HEK293T (cell line): ENCODE results near the gene PTX4.

Source experiments
- CTCF ChIA-PET: fragments of 350-600 bp; formaldehyde crosslinking; extraction: SDS; loops from one replicate; lab custom pipeline; 2021; ENCODE audit warnings: antibody characterized with exemption, inconsistent platforms; lab: Yijun Ruan, JAX
- POLR2A ChIA-PET: fragments of 350-600 bp; formaldehyde crosslinking; extraction: SDS; loops from one replicate; lab custom pipeline; 2020; ENCODE audit warnings: antibody characterized with exemption, inconsistent platforms; lab: Yijun Ruan, JAX
- DNase-seq: peaks from one replicate; pipeline ENCODE4 v3.0.0; 2012; ENCODE audit warnings: mixed read lengths; ENCODE audit errors: extremely low spot score
- ARNT ChIP-seq: fragments of 450-650 bp; IDR thresholded peaks from 2 replicates; pipeline ENCODE4 v1.6.1; 2017; ENCODE audit warnings: mild to moderate bottlenecking
- BHLHE40 ChIP-seq: fragments of 450-650 bp; IDR thresholded peaks from 2 replicates; pipeline ENCODE4 v1.6.1; 2016; ENCODE audit warnings: mild to moderate bottlenecking, moderate library complexity, borderline replicate concordance
- CTBP1 ChIP-seq: fragments of 450-650 bp; IDR thresholded peaks from 2 replicates; pipeline ENCODE4 v1.6.1; 2016; ENCODE audit warnings: borderline replicate concordance
- ELF4 ChIP-seq: fragments of 450-650 bp; IDR thresholded peaks from 2 replicates; pipeline ENCODE4 v1.6.1; 2017; ENCODE audit warnings: antibody characterized with exemption
- FOXA1 ChIP-seq: fragments of 450-650 bp; IDR thresholded peaks from 2 replicates; pipeline ENCODE4 v1.6.1; 2016; ENCODE audit warnings: mild to moderate bottlenecking
- FOXK2 ChIP-seq: fragments of 450-650 bp; IDR thresholded peaks from 2 replicates; pipeline ENCODE4 v1.6.1; 2016; ENCODE audit warnings: mild to moderate bottlenecking
- FOXM1 ChIP-seq: fragments of 450-650 bp; IDR thresholded peaks from 2 replicates; pipeline ENCODE4 v1.6.1; 2017; ENCODE audit warnings: mild to moderate bottlenecking, borderline replicate concordance
- HDGF ChIP-seq: fragments of 450-650 bp; IDR thresholded peaks from 2 replicates; pipeline ENCODE4 v1.6.1; 2017; ENCODE audit warnings: antibody characterized with exemption, borderline replicate concordance
- L3MBTL2 ChIP-seq: fragments of 450-650 bp; conservative IDR thresholded peaks from 2 replicates; pipeline ENCODE4 v1.6.1; 2016; ENCODE audit warnings: mild to moderate bottlenecking
- LEF1 ChIP-seq: fragments of 450-650 bp; IDR thresholded peaks from 2 replicates; pipeline ENCODE4 v1.6.1; 2017; ENCODE audit warnings: mild to moderate bottlenecking, borderline replicate concordance
- NFRKB ChIP-seq: fragments of 450-650 bp; IDR thresholded peaks from 2 replicates; pipeline ENCODE4 v1.6.1; 2016; ENCODE audit warnings: mild to moderate bottlenecking, moderate library complexity
- PKNOX1 ChIP-seq: fragments of 450-650 bp; IDR thresholded peaks from 2 replicates; pipeline ENCODE4 v1.6.1; 2016
- SP1 ChIP-seq: fragments of 450-650 bp; IDR thresholded peaks from 2 replicates; pipeline ENCODE4 v1.6.1; 2017
- SUZ12 ChIP-seq: fragments of 450-650 bp; IDR thresholded peaks from 2 replicates; pipeline ENCODE4 v1.6.1; 2016; ENCODE audit warnings: mild to moderate bottlenecking
- TARDBP ChIP-seq: fragments of 450-650 bp; IDR thresholded peaks from 2 replicates; pipeline ENCODE4 v1.6.1; 2016
- ZNF384 ChIP-seq: fragments of 450-650 bp; IDR thresholded peaks from 2 replicates; pipeline ENCODE4 v1.6.1; 2016

PTX4 gene

GRCh38 chr16:1437606-1438005 lies 51.1 kb downstream of the PTX4 start:
- ChIA-PET POLR2A (interaction anchor here (2.1 kb wide), 1 partner anchor 17 kb away, joined by 8 read pairs; the partner anchor contains the start of gene UQCC4), CTCF (no interaction called here)
- no peak for DNase-seq
- TF ChIP-seq PKNOX1 = no peak
- no peak for TF ChIP-seq TARDBP
- no peak for TF ChIP-seq FOXA1
- no peak for TF ChIP-seq BHLHE40
- TF ChIP-seq FOXK2 = no peak
- no peak for TF ChIP-seq LEF1
- no peak for TF ChIP-seq ZNF384
- no peak for TF ChIP-seq CTBP1
- TF ChIP-seq NFRKB = no peak
- no peak for TF ChIP-seq L3MBTL2
- TF ChIP-seq SUZ12 = no peak
- TF ChIP-seq FOXM1 = no peak
- no peak for TF ChIP-seq ARNT
- TF ChIP-seq SP1 = no peak
- TF ChIP-seq ELF4 = no peak
- no peak for TF ChIP-seq HDGF

- no peak for TF ChIP-seq ELF4
- no peak for TF ChIP-seq LEF1
- TF ChIP-seq ARNT = no peak
- TF ChIP-seq FOXK2 = no peak
- no peak for TF ChIP-seq SUZ12
- TF ChIP-seq TARDBP = no peak
- no peak for TF ChIP-seq CTBP1
- TF ChIP-seq HDGF = no peak
- no peak for TF ChIP-seq PKNOX1
- no peak for TF ChIP-seq BHLHE40
- no peak for TF ChIP-seq SP1
- no peak for TF ChIP-seq FOXM1
- TF ChIP-seq FOXA1 = no peak
- TF ChIP-seq L3MBTL2 = no peak
- TF ChIP-seq NFRKB = no peak
- no peak for TF ChIP-seq ZNF384
- no peak for DNase-seq
- ChIA-PET CTCF (no interaction called here), POLR2A (no interaction called here)
Measured at GRCh38 chr16:1436731-1437355, 51.9 kb downstream of the PTX4 start.

- TF ChIP-seq L3MBTL2 (no peak), SUZ12 (no peak), ZNF384 (no peak), FOXK2 (no peak), HDGF (no peak), CTBP1 (no peak), NFRKB (no peak), ELF4 (no peak), ARNT (no peak), LEF1 (no peak), PKNOX1 (no peak), SP1 (no peak), FOXM1 (no peak), FOXA1 (no peak), BHLHE40 (no peak), TARDBP (no peak)
- CTCF ChIA-PET = interaction anchor here (0.6 kb wide), 1 partner anchor 70 kb away, joined by 3 read pairs; no protein-coding TSS in a partner anchor
- DNase-seq = no peak
- POLR2A ChIA-PET = no interaction called here
Measured at GRCh38 chr16:1435921-1436697, 52.6 kb downstream of the PTX4 start.
